ENCODE results near the gene CABP4.

CABP4 gene

GRCh38 chr11:67504005-67504949 is 49.1 kb downstream of the CABP4 start:
- DNase-seq (ENCODE audit: low read depth): peak; percentile 22
- no peak for TF ChIP-seq CTCF (IDR thresholded peaks at IDR 0.05; ENCODE audit: insufficient read depth, low read depth, low read length, missing control alignments)
- H3K4me3 ChIP-seq (ENCODE audit: low read length): peak overlapping the region; percentile 77

- peak; percentile 75 for DNase-seq (ENCODE audit: low read depth)
- TF ChIP-seq CTCF (IDR thresholded peaks at IDR 0.05; ENCODE audit: insufficient read depth, low read depth, low read length, missing control alignments): no peak
- peak within 1 kb of the TSS; percentile 77 for H3K4me3 ChIP-seq (ENCODE audit: low read length)
Measured at GRCh38 chr11:67504950-67505581, 49.9 kb downstream of the CABP4 start, which contains the start of gene PITPNM1. TSS of gene PITPNM1 (minus strand) at chr11:67505363. CDS start at chr11:67504180, 1,183 bp downstream.

GRCh38 chr11:67505605-67506396 is 50.6 kb downstream of the CABP4 start:
- peak overlapping the region; percentile 77 for H3K4me3 ChIP-seq (ENCODE audit: low read length)
- TF ChIP-seq CTCF (IDR thresholded peaks at IDR 0.05; ENCODE audit: insufficient read depth, low read depth, low read length, missing control alignments): peak; percentile 96
- peak; percentile 98 for DNase-seq (ENCODE audit: low read depth)

- TF ChIP-seq CTCF (IDR thresholded peaks at IDR 0.05; ENCODE audit: insufficient read depth, low read depth, low read length, missing control alignments): no peak
- DNase-seq (ENCODE audit: low read depth): no peak
- no peak overlapping the region for H3K4me3 ChIP-seq (ENCODE audit: low read length)
Measured at GRCh38 chr11:67506426-67507051, 51.4 kb downstream of the CABP4 start.

- peak; percentile 84 for DNase-seq (ENCODE audit: low read depth)
- peak overlapping the region; percentile 69 for H3K4me3 ChIP-seq (ENCODE audit: low read length)
Measured at GRCh38 chr11:67507242-67507863, 52.2 kb downstream of the CABP4 start.

More at GRCh38 chr11:67507242-67507863, 52.2 kb downstream of the CABP4 start:
- no peak for TF ChIP-seq CTCF (IDR thresholded peaks at IDR 0.05; ENCODE audit: insufficient read depth, low read depth, low read length, missing control alignments)

Data from epithelial cell of esophagus (primary cell).